NCI-H2227 (cell line): ENCODE measurements around the gene BTRC.

Experiments used
- DNase-seq: peaks from one replicate; lab custom pipeline; 2025; ENCODE audit not compliant: unreplicated experiment; lab: John Stamatoyannopoulos, UW

BTRC gene

GRCh38 chr10:101441541-101442455 is 87.8 kb downstream of the BTRC start:
- DNase-seq = peak; percentile 47

GRCh38 chr10:101442456-101442800 is 88.5 kb downstream of the BTRC start:
- DNase-seq = no peak

GRCh38 chr10:101444058-101444898 is 90.3 kb downstream of the BTRC start:
- DNase-seq = peak; percentile 13

GRCh38 chr10:101446071-101446470 is 92.1 kb downstream of the BTRC start:
- no peak for DNase-seq

GRCh38 chr10:101446947-101447346 is 93.0 kb downstream of the BTRC start:
- no peak for DNase-seq

- DNase-seq = no peak
These were observed 93.5 kb downstream of the BTRC start for GRCh38 chr10:101447477-101447876.

GRCh38 chr10:101450277-101451080 is 96.5 kb downstream of the BTRC start:
- DNase-seq = no peak

- DNase-seq = no peak
These were observed 97.3 kb downstream of the BTRC start for GRCh38 chr10:101451261-101451660.

- peak; percentile 9 for DNase-seq
These were observed 97.7 kb downstream of the BTRC start for GRCh38 chr10:101451667-101452069.

- no peak for DNase-seq
These were observed 98.2 kb downstream of the BTRC start for GRCh38 chr10:101452176-101452575.

GRCh38 chr10:101452593-101452992 is 98.6 kb downstream of the BTRC start:
- no peak for DNase-seq

- no peak for DNase-seq
These were observed 99.4 kb downstream of the BTRC start for GRCh38 chr10:101453318-101453717.

GRCh38 chr10:101453791-101454718 is 100.1 kb downstream of the BTRC start:
- no peak for DNase-seq

GRCh38 chr10:101458869-101459268 is 104.9 kb downstream of the BTRC start:
- no peak for DNase-seq

- DNase-seq = no peak
These were observed 110.1 kb downstream of the BTRC start for GRCh38 chr10:101464082-101464481.

- no peak for DNase-seq
These were observed 110.6 kb downstream of the BTRC start for GRCh38 chr10:101464599-101464998.

- DNase-seq = peak; percentile 93
These were observed 112.3 kb downstream of the BTRC start for GRCh38 chr10:101466016-101466912.

GRCh38 chr10:101467286-101467770 is 113.4 kb downstream of the BTRC start:
- DNase-seq = peak; percentile 73

- DNase-seq = no peak
These were observed 114.2 kb downstream of the BTRC start for GRCh38 chr10:101468159-101468558.
